ENCODE results near the gene ZNF532.
"Not testable (repeated sequence)": the region's sequence is repeated elsewhere in the genome, so short reads cannot be mapped to it uniquely, and the experiment has no call there.

ZNF532 gene

GRCh38 chr18:58902961-58903360 is 38.3 kb downstream of the ZNF532 start:
- DNase-seq = no peak

DNA sequence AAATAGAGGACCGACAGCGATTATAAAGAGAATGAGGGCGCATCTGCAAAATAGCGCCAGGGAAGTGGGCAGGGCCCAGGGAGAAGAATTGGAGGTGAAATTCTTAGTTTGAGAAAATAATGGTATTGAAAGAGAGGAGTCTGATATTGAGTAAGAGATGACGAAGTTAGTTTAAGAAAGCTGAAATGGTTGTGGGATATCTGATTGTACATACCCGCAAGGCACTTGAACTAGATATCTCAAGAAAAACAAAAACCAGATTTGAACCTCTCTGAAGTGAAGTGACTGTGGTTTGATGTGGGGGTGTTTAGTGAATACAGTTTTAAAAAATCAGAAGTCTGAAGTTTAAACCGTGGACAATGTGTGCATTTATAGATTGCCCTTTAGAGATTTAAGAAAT is 38.9 kb downstream of the ZNF532 start:
- no peak for DNase-seq

DNA sequence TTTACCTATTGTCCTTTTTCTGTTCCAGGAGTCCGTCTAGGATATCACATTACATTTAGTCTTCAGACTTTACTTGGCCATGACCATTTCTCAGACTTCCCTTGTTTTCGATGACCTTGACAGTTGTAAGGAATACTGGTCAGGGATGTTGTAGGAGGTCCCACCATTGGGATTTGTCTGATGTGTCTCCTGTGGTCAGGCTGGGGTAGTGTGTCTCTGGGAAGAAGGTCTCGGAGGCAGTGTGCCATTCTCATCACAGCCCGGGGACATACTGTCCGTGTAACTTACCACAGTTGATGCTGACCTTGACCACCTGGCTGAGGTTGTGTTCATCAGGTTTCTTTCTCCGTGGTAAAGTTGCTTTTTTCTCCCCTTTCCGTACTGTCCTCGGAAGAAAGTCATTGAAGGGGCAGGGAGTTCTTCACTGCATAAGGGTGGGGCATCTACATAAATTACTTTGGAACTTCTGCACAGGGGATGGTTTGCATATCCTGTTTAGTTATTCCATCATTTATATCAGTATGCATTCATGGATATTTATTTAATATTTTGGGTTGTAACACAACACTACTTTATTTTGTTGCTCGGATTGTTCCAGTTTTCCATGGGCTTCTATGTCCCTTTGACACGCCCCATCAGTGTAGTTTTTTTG is 41.2 kb downstream of the ZNF532 start:
- DNase-seq = no peak

GRCh38 chr18:58908006-58908405 is 43.3 kb downstream of the ZNF532 start:
- DNase-seq = no peak

DNA sequence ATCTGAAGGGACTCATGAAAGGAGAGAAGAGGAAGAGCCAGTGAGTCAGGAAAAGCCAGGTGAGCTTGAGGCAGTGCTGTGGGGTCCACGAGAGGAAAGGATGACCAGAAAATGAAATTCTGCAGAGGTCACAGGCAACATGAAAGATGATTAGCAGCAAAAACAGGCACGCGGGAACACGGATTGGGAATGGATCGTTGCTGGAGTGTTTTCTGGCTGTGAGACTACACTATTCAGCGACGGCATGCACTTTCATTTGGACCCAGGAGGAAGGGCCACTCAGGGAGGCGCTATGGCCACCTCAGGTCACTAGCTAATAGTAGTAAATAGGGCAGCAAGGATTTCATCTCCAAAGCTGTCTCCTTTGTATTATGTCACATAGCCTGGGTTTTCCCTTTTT is 44.8 kb downstream of the ZNF532 start:
- DNase-seq = no peak

DNA sequence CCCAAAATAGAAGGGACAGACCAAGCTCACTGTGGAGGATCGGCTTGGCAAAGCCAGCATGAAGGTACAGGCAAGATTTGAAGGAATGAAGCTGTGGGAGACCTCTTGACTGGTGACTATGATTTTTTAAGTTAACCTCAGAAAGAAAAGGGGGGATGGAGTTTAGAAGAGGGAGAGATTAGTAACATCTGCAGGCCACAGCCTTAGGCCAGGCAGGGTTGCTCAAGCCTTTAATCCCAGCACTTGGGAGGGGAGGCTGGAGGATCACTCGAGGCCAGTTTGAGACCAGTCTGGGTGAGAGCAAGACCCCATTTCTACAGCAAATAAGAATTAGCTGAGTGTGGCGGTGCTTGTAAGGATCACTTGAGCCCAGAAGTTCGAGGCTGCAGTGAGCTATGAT is 46.6 kb downstream of the ZNF532 start:
- DNase-seq = no peak

GRCh38 chr18:58911766-58912165 is 47.1 kb downstream of the ZNF532 start:
- DNase-seq = no peak

- DNase-seq = no peak
Observed at GRCh38 chr18:58915006-58915799, 50.5 kb downstream of the ZNF532 start.

DNA sequence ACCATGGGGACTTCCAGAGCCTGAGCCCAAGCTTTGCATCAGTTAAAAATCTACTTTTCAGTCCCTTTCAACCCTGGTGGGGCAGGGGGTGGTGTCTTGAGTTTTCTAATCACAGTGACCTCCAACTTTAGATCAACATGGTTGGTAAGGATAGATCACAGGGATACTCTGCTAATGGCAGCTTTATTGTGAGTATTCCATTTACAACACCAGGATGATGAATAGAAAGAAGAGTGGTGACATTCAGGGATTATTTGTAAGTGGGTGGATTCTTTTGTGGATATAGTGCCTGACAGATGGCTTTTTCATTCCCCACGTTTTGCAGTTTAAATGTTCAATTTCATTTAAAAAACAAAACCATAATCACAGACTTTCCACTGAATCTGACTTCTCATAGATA is 51.3 kb downstream of the ZNF532 start:
- no peak for DNase-seq

GRCh38 chr18:58919934-58920333 is 55.3 kb downstream of the ZNF532 start:
- DNase-seq = not testable (repeated sequence)

DNA sequence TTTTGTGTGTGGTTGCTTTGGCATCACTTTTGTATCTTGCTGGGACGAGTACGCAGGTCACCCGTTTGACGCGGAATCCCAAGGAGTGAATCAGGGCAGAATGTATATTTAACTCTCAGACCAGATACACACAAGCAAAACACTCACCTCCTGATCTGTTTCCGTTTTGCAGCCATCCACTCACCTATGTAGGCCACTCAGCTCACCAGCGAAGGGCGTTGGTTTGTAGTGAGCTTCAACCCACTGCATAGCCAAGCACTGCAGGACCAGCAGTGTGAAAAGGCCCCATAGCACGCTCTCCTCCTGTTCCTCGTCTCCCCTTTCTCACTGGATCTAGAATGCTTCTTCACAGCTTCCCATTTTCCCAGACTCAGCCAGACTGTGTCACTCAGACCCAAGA is 58.3 kb downstream of the ZNF532 start:
- DNase-seq = no peak

DNA sequence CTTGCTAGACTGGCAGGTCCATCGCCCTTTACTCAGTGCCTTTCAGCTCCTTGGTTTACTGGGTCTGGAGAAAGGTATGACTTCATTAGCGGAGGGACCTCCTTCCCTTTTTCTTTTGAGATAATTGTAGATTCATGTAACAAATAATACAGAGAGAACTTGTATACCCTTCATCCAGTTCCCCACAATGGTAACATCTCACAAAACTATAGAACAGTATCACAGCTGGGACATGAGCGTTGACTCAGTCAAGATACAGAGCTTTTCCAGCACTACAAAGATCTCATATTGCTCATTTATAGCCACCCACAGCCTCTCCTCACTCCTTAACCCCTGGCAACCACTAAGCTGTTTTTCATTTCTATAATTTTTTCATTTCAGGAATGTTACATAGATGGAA is 59.8 kb downstream of the ZNF532 start:
- no peak for DNase-seq

DNA sequence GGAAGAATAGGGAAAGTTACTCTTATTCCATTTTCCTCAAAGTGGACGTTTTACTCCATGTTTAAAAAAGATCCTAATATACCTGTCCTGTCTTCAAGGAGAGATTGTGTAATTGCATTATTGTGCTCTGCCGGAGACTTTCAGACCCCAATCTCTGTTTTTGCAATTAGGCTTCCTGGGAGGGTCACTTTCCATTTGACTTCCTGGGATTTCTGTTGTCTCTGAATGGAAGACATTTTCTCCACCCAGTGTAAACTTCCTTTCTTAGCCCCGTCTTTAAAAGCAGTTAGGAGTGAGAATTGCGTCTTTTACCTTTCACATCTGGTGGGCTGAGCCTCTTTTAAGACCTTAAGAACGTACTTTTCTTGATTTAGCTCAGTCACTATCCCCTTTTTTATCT is 63.0 kb downstream of the ZNF532 start:
- DNase-seq = no peak

DNA sequence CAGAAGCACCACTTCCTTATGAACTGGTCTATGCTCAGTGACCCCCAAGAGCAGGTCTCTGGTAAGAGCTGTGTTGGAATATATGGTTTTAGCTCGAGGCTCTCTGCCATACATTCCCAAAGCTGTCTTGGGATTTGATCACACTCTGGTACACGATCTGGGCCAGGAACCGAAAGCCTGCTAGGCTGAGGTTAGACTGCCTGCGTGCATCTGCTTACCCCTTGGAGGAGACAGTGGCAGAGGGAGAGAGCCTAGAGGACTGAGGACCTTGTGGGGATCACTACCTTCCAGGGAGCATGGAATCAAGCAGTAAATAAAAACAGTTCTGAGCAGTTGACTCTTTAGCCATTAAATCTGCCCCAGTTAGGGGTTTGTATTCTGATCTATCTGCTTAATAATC is 63.7 kb downstream of the ZNF532 start:
- no peak for DNase-seq

- DNase-seq = no peak
Observed at GRCh38 chr18:58929206-58929605, 64.5 kb downstream of the ZNF532 start.

DNA sequence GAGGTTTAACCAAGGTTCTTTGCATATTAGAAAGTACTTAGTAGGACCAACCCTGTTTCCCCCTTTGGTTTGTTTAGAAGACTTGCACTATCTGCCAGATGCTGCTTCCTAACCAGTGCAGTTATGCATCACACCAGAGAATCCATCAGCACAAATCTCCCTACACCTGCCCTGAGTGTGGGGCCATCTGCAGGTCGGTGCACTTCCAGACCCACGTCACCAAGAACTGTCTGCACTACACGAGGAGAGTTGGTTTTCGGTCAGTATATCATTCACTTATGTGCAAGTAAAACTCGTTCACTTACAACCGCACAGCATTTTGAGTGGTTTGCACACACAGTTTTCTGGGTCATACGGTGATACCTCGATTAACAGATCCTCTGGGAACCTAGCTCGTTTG is 69.7 kb downstream of the ZNF532 start:
- DNase-seq = no peak

DNA sequence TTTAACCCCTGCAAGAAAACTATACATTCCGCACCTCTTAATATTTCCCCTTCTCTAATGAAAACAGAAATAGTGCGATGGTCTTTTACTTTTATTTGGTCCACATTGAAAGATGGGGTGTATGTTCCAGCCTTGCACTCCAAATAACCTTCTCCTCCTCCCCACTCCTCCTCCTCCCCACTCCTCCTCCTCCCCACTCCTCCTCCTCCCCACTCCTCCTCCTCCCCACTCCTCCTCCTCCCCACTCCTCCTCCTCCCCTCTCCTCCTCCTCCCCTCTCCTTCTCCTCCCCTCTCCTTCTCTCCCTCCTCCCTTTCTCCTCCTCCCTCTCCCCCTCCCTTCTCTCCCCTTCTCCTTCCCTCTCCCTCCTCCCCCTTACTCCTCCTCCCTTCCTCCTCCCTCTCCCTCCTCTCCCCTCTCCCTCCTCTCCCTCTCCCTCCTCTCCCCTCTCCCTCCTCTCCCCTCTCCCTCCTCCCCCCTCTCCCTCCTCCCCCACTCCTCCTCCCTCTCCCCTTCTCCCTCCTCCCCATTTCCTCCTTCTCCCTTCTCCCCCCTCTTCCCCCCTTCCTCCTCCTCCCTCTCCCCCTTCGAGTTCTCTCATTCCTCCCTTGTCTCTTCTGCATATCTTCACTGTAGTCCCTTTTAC is 70.4 kb downstream of the ZNF532 start:
- DNase-seq = no peak

DNA sequence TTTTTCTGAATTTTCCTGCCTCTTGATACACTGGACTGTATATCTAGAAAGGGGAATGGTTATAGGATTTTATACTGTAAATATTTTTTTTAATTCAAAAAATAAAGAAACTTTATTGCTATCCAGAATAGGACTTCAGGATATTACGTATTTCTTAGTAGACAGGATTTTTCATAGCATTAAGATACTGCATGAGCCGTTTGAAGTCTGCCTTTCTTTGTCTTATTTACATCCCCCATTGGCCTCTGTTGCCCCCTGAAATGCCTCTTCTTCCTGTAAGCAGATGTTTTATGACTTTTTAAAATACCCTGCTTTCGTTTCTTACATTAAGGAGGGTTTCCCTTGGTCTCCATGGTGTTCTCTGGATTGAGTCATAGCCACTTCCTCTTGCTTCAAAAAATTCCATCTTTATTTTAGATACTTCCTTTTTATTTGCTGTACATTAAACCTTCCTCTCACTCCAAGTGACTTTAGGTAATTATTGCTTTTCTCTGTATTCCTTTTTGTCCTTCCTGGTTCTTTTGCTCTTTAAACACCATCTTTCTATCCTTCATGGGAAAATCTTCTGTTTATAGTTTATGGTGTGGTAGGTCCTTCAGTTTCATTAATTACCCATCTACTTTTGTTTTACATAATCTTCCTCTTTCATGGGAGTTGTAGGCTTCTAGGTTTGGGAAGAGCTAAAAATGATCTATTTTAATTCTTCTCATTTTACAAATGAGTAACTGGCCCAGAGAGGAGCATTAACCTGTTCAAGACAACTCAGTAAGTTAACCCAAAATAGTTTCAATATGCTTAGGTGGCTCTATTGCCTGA is 72.6 kb downstream of the ZNF532 start:
- no peak for DNase-seq

GRCh38 chr18:58937887-58938267 is 73.2 kb downstream of the ZNF532 start:
- no peak for DNase-seq

DNA sequence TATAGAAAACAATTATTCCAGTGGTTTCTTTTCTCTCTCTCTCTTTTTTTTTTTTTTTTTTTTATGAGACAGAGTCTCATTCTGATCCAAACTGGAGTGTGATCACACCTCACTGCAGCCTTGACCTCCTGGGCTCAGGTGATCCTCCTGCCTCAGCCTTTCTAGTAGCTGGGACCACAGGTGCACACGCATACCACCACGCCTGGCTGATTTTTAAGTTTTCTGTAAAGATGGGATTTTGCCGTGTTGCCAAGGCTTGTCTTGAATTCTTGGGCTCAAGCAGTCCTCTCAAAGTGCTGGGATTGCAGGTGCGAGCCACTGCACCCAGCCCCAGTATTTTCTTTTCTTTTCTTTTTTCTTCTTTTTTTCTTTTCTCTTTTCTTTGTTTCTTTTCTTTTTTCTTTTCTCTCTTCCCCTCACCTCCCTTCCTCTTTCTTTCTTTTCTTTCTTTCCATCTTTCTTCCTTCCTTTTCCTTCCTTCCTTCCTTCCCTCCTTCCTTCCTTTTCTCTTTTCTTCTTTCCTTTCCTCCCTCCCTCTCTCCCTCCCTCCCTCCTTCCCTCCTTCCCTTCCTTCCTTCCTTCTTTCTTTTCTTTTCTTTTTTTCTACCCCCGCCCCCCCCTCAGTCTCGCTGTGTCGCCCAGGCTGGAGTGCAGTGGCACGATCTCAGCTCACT is 76.9 kb downstream of the ZNF532 start:
- DNase-seq = no peak

- no peak for DNase-seq
Observed at GRCh38 chr18:58943896-58944295, 79.2 kb downstream of the ZNF532 start.

- DNase-seq = no peak
Observed at GRCh38 chr18:58947136-58947732, 82.6 kb downstream of the ZNF532 start.

All from SHP77 (cell line).